Nephron progenitor cell (in vitro differentiated cells): ENCODE data around the gene GNPDA1.

Experiments used
- DNase-seq: peaks from one replicate; pipeline ENCODE4 v3.0.0; 2021
- H3K27ac Mint-ChIP-seq: 2 replicates; pipeline ENCODE4 v1.8.0; 2021; ENCODE audit warnings: mild to moderate bottlenecking, moderate library complexity, mixed read lengths
- H3K27me3 Mint-ChIP-seq: 2 replicates; pipeline ENCODE4 v1.8.0; 2021; ENCODE audit warnings: mild to moderate bottlenecking, low read depth, mixed read lengths; ENCODE audit not compliant: poor library complexity
- H3K36me3 Mint-ChIP-seq: 2 replicates; pipeline ENCODE4 v1.8.0; 2021; ENCODE audit warnings: low read depth, mixed read lengths
- H3K4me1 Mint-ChIP-seq: 2 replicates; pipeline ENCODE4 v1.8.0; 2021; ENCODE audit warnings: mixed read lengths
- H3K4me3 Mint-ChIP-seq: 2 replicates; pipeline ENCODE4 v1.8.0; 2021; ENCODE audit warnings: mild to moderate bottlenecking, moderate library complexity, mixed read lengths
- H3K9me3 Mint-ChIP-seq: 2 replicates; pipeline ENCODE4 v1.8.0; 2021; ENCODE audit warnings: mild to moderate bottlenecking, moderate library complexity, mixed read lengths
- TF ChIP-seq, protein P1 (sequence below): fragments of 200-600 bp; sonication (generic); IDR thresholded peaks from 2 replicates; pipeline ENCODE4 v1.5.0; 2021; ENCODE audit warnings: antibody characterized with exemption

GNPDA1 gene

DNA sequence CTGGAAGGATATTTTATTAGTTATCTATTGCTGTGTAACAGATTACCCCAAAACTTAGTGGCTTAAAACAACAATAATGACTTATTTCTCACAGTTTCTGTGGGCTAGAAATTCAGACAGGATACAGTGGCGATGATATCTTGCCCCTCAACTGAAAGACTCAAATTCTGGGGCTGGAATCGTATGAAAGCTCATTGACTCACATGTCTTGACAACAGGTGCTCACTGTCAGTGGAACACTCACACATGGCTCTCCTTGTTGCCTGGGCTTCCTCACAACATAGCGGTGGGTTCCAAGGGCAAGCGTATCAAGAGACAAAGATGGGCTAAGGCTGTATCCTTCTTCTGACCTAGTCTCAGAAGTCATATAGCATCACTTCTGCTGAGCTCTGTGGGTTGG, 3.7 kb upstream of the GNPDA1 start:
- Mint-ChIP-seq H3K9me3 (peaks cover 14% of the 10 kb centered on the region), H3K27me3 (peaks cover 19% of the 10 kb centered on the region), H3K27ac (no peak overlapping the region), H3K36me3 (peaks cover 6% of the 10 kb centered on the region), H3K4me3 (no peak overlapping the region), H3K4me1 (peaks cover 36% of the 10 kb centered on the region)
- TF ChIP-seq, protein P1, sequence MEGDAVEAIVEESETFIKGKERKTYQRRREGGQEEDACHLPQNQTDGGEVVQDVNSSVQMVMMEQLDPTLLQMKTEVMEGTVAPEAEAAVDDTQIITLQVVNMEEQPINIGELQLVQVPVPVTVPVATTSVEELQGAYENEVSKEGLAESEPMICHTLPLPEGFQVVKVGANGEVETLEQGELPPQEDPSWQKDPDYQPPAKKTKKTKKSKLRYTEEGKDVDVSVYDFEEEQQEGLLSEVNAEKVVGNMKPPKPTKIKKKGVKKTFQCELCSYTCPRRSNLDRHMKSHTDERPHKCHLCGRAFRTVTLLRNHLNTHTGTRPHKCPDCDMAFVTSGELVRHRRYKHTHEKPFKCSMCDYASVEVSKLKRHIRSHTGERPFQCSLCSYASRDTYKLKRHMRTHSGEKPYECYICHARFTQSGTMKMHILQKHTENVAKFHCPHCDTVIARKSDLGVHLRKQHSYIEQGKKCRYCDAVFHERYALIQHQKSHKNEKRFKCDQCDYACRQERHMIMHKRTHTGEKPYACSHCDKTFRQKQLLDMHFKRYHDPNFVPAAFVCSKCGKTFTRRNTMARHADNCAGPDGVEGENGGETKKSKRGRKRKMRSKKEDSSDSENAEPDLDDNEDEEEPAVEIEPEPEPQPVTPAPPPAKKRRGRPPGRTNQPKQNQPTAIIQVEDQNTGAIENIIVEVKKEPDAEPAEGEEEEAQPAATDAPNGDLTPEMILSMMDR: no peak
- no peak for DNase-seq

DNA sequence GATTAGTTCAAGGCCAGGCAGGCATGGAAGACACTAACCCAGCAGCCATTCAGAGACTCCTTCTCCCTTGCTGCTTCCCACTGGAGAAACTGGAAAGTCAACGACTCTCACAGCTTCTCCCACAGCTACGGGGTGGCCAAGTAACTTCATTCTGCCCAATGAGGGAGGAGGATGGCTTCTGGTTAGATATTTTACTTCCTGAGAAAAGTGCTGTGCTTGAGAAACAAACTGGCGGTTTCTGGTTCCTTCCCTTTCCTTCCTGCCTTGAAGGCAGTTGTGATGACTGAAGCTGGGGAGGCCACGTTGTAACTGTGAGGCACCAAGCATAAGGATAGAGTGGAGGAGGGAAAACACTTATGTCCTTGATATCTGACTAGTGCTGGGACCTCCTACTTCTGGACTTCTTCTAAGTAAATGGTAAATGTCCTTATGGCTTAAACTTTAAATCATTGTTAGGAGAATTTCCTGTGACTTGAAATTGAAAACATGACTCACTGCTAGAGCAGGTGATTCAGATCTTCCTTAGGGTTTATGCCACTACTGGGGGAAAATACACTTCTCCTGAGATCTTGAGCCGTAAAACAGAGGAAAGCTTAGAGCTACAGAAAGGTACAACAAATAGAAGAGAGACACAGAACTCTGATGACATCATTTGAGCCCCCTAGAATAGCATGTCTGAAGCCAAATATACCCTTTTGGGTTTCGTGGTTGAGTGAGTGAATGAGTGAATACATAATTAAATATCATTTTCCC, 3.1 kb upstream of the GNPDA1 start:
- no peak overlapping the region for H3K27ac Mint-ChIP-seq
- H3K4me3 Mint-ChIP-seq: no peak overlapping the region
- peaks cover 15% of the 10 kb centered on the region for H3K27me3 Mint-ChIP-seq
- TF ChIP-seq, protein P1: no peak
- H3K9me3 Mint-ChIP-seq: peaks cover 10% of the 10 kb centered on the region
- peaks cover 9% of the 10 kb centered on the region for H3K36me3 Mint-ChIP-seq
- DNase-seq: no peak
- peaks cover 36% of the 10 kb centered on the region for H3K4me1 Mint-ChIP-seq

DNA sequence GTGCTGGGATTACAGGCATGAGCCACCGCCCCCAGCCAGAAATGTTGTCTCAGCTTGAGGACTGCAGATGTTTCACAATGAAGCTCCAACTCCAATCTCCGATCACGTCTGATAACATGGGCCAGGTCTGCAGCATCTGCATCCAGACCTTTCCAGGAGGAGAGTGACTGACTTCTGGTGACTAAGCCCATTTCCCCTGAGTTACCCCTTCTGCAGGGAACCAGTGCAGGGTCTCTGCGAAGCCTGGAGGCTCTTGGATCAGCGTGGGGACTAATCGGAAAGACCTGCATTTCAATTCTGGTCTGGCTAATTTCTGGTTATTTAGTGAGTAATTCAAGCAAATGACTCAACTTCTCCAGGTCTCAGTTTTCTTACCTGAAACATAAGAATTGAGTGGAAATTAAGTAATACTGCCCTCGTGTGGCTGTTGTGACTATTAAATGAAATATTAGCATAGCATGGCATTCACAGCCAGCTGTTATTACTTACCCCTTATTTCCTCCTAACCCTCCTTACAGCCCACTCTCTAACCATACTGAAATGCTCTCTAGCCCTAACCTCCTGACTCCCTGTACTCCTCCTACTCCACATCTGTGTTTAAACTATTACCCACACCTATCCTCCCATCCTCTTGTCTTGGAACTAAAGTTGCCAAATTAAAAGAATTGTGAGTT, 2.2 kb upstream of the GNPDA1 start:
- peaks cover 15% of the 10 kb centered on the region for H3K27me3 Mint-ChIP-seq
- DNase-seq: peak; percentile 10

DNA sequence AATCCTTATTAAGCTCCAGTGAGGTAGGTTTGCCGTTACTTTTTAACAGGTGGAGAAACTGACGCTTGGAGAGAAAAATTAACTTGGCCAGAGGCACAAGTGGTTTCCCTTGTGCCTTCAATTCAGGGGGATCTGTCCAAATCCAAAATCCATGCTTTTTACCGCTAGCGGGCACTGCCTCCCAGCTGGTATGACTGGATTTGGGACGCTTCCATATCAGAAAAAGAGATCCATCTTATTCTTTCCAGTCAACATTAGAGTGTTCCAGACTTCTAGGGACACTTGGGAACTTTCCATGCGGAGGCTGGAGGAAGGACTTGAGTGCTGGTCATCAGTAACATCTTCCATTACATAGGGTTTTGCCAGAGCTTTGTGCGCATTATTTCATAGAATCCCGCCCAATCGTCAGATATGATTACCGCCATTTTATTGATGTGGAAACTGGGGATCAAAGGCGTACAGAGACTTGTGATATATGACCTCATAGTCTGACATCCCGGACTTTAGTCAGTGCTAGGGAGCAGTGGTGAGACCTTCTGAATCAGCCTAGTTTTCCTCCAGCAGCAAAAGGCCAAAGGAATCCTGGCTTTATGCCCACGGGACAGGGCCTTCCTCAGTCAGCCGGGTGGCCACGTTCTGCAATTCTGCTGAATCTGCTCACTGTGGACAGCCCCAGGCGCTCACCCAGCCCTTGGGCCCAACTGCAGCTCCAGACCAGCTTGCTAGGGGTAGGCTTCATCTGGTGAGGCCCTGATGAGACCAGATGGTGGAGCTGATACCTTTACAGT, 1.1 kb upstream of the GNPDA1 start:
- Mint-ChIP-seq H3K27me3 (peaks cover 12% of the 10 kb centered on the region), H3K27ac (no peak overlapping the region), H3K9me3 (no peaks in the 10 kb centered on the region), H3K4me1 (peaks cover 36% of the 10 kb centered on the region), H3K36me3 (peaks cover 13% of the 10 kb centered on the region), H3K4me3 (peak overlapping the region; percentile 88)
- TF ChIP-seq, protein P1: no peak
- DNase-seq: no peak

More for the DNA sequence above, 2.2 kb upstream of the GNPDA1 start:
- Mint-ChIP-seq H3K4me1 (peaks cover 36% of the 10 kb centered on the region), H3K36me3 (peaks cover 5% of the 10 kb centered on the region), H3K9me3 (peaks cover 3% of the 10 kb centered on the region), H3K27ac (peak overlapping the region; percentile 40), H3K4me3 (no peak overlapping the region)
- TF ChIP-seq, protein P1: peak; percentile 37

DNA sequence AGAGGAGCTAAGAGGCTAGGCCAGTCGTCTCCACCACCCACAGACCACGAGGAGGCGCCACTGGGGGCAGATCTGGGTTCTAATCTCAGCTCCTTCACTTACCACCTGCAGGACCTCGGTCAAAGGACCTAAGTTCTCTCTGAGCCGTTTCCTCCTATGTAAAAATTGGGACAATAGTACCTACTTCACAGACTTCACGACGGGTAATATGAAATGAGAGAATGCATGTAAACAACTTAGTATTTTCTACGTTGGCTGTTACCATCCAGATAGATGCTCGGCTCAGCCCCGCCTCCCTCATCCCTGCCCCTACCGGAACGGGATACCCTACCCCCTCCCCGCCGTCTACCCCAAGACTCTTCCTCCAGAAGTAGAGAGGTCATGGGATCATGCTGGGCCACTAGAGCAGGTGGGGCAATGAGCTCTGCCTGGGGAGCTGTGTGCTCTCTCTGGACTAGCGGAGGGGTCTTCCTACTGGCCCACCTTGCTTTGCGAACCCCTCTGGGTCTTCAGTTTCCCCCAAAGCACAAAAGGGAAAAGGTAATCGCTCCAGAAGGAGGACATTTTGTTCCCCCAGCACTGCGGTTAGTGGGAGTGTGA, 541 bp downstream of the GNPDA1 start:
- peak overlapping the region; percentile 88 for H3K4me3 Mint-ChIP-seq
- peak; percentile 26 for DNase-seq
- H3K4me1 Mint-ChIP-seq: peaks cover 36% of the 10 kb centered on the region
- H3K27me3 Mint-ChIP-seq: peaks cover 10% of the 10 kb centered on the region
- H3K9me3 Mint-ChIP-seq: no peaks in the 10 kb centered on the region
- TF ChIP-seq, protein P1: peak; percentile 23
- no peak overlapping the region for H3K27ac Mint-ChIP-seq
- peaks cover 29% of the 10 kb centered on the region for H3K36me3 Mint-ChIP-seq
